Esophagus muscularis mucosa (tissue), 4 donors: ENCODE measurements around the gene PHF19.

Experiments used
- CTCF ChIP-seq, 3 experiments: fragments of 200-600 bp in 2 of 3; fragments of 450-650 bp in 1 of 3; sonication (generic) in 2 of 3; IDR thresholded peaks; one replicate each; pipeline ENCODE4 v1.5.1; 2017 to 2019; ENCODE audit warnings: antibody characterized with exemption in 3 of 3, mild to moderate bottlenecking in 2 of 3, moderate library complexity in 1 of 3
- EP300 ChIP-seq: sonication (generic); formaldehyde crosslinking; IDR thresholded peaks from one replicate; pipeline ENCODE4 v1.6.1; 2017; ENCODE audit warnings: antibody characterized with exemption
- POLR2A ChIP-seq: fragments of 450-650 bp; IDR thresholded peaks from one replicate; pipeline ENCODE4 v1.6.1; 2017; ENCODE audit warnings: antibody characterized with exemption, moderate library complexity, mild to moderate bottlenecking, low read depth

DNA sequence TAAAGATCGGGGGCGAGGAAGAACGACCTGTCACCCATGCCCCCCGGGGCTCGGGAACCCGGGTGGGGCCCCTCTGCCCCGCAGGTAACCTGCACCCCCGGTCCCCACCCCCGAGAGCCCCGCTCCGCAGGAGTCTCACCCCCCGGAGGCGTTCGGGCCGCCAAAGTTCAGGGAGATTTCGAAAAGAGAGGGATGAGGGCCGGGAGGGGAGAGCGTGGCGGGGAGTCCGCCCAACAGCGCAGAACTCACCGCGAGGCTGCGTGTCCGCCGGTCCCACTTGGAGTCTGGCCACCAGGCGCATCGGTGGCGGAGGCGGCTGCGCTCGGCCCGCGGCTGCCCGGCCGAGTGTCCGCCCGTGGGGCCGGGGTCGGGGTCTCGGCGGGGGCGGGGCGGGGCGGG is at the start of gene PHF19:
- TF ChIP-seq CTCF (IDR thresholded peaks at IDR 0.05) (no peak), POLR2A (no peak), EP300 (no peak)
